Posterior cingulate gyrus (tissue), 11 donors: Measurements from ENCODE around the gene KIAA0753.
"Not testable (repeated sequence)": the region's sequence is repeated elsewhere in the genome, so short reads cannot be mapped to it uniquely, and the experiment has no call there.

Experiments
- DNase-seq, 10 donors: peaks; one replicate each; pipeline versions ENCODE4 v3.0.0 to v3.0.0-alpha.2; 2020 to 2021; ENCODE audit warnings: mixed read lengths in 3 of 10
- intact Hi-C: fragments of 100-400 bp; cut with DNase I; formaldehyde crosslinking; loops from one replicate; pipeline ENCODE4 v1.15.1; 2023

The KIAA0753 gene

DNA sequence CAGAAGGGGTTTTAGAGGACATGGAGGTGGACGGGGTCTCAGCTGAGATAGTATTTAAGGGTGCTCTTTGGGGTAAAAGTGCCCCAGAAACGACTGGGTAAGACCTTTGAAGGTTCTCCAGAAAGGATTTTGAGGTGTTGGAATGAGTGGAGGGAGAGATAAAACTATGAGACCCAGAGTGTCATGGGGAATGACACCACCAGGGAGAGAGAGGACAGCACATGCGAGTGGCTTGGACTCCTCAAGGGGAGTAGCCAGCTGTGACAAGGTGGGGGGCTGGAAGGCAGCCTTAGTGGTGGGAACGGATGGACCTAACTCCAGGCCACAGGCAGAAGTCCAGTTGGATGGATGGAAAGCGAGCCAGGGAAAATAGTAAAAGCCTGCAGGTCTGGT lies 64.9 kb downstream of the KIAA0753 start:
- DNase-seq = no peak
- intact Hi-C loops = no loop called here

DNA sequence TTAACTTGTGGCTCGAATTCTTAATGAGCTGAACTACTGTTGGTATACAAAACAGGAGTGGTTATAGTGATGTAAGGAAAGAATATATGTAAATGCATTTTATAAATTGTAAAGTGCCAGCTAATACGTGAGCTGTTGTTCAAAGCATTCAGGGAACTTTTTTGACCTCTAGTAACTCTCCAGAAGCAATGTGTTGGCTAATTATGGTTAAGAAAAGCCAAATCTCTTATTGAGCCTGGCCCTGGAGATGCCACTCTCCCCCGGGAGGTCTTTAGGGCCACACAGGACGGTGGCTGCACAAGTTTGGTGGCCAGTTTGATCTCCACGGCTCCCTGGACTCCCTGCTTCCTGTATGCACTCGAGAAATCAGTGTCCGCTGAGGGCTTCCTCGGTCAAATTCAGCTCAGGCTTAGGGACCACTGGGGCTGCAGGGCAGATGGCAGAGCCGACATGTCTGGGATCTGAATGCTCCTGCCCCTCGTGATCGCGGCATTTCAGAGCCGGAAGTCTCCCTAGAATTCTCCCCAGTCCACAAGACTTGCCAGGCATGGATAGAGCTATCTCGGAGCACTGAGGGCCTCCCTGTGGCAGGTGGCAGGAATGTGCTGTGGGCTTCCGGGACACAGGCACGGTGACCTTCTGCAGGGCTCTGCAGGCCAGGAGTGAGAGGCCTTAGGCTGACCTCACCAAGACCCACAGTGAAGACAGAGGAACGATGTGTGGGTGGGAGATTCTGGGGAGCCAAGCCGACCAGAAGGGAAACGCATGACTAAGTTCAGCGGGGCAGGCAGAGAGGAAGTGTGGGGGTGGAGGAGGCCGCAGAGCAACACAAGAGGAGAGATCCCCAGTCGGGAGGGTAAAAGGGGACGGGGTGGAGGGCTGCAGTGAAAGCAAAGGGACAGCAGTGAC lies 65.6 kb downstream of the KIAA0753 start:
- intact Hi-C loops = no loop called here
- peak in 3 of 10 donors; percentile 19 to 79 (median 71) for DNase-seq

DNA sequence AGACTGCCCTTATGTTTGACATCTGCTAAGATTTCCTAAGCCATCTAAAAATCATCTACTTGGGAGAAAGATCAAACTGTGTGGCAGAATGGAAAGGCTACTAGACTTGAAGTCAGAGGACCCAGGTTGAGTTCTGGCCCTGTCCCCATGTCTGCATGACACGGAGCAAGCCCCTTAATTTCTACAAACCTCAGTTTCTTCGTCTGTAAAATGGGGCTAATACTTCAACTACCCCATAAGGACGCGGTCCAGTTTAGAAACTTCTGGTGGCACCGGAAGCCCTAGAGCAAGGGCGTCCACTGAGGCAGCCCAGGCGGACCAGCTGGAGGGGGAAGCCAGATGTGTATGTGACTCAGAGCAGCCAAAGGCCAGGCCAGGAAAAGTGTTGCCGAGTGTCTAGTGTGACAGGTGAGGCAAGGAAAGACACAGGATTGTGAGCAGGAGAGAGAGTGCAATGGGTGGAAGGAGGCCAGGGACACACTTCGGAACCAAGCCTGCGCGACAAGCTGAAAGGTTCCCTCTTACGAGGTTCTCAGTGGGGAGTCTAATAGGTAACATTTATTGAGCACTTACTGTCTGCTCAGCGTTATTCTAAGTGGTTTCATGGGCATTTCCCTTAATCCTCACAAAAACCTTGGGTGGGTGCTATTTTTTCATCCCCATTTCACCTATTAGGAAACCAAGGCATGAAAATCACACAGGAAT lies 66.4 kb downstream of the KIAA0753 start:
- intact Hi-C loops = no loop called here
- DNase-seq = peak in 1 of 10 donors; percentile 38

DNA sequence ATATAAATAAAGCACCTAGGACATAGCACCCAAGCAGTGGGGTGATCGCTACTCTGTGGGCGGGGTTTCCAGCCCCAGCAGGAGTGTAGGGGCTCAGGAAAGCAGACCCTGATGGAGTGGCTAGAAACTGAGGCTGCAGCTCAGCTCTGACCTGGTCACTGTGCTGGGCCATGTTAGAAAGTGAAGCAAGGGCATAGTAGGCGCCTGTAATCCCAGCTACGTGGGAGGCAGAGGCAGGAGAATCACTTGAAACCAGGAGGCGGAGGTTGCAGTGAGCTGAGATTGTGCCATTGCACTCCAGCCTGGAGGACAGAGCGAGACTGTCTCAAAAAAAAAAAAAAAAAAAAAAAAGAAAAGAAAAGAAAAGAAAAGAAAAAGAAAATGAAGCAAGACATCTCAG lies 67.0 kb downstream of the KIAA0753 start:
- intact Hi-C loops = not testable (repeated sequence)
- DNase-seq = peak in 1 of 10 donors; percentile 5

DNA sequence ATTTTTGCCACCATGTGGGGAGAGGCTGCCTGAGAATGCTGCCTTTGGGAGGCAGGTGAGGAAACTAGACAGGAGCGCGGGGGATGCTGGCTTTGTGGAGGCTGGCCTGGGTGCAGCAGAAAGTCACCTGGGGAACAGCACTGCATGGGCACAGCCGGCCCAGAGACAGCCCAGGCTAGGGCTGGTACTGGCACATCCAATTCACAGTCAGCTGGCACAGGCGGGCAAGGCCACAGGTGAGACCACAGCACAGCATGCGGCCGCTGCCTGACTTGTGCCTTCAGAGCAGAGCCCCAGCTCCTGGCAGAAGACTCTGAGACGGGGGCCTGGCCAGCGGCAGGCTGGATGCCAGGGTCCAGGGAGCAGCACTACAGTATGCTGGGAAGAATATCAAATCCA lies 67.5 kb downstream of the KIAA0753 start:
- DNase-seq = peak in 1 of 10 donors; percentile 69
- intact Hi-C loops = no loop called here

DNA sequence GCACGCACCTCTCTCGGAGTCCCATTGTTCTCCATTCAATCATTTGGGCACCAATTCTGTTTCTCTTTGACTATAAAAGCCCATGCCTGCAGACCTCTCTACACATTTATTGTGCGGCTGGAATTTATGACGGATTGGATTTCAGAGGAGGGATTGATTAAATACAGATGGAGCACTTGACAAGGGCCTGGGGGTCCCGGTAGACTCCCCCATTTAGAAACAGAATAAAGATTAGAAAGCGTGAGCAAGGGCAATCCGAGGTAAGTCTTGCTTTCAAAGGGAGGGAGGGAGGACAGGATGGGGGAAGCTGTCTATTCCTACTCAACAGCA lies 69.1 kb downstream of the KIAA0753 start:
- intact Hi-C loops = no loop called here
- no peak for DNase-seq

DNA sequence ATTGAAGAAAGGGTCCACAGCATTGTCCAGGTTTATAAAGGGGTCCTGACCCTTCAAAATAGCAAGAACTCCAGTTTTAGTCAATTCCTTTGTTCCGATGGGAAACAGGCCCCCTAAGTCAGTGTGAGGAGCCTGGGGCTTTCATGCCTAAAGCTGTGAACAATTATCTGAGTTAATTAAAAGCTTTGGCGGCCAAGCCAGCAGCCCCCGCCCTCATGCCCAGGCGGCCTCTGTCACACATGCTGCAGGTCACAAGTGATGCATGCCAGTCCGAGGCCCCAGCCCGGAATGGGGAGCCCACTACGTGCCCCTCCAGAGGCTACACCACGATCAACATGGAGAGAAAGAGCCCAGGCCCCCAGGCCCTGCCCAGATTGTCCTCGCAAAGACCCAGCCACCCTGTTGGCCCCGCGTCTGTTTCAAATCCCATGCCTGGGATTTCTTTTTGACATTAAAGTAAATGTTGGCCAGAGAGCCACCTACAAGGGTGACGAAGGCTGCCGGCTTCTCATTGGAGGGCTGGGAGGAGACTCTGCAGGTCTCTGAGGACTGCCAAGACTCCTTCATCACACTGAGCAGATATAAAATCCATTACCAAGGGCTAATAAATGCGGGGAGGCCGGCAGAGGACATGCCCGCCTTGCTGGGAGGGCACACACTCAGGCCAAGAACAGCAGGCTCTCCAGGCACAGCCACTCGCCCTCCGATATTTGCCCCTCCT lies 69.6 kb downstream of the KIAA0753 start:
- intact Hi-C loops = no loop called here

DNA sequence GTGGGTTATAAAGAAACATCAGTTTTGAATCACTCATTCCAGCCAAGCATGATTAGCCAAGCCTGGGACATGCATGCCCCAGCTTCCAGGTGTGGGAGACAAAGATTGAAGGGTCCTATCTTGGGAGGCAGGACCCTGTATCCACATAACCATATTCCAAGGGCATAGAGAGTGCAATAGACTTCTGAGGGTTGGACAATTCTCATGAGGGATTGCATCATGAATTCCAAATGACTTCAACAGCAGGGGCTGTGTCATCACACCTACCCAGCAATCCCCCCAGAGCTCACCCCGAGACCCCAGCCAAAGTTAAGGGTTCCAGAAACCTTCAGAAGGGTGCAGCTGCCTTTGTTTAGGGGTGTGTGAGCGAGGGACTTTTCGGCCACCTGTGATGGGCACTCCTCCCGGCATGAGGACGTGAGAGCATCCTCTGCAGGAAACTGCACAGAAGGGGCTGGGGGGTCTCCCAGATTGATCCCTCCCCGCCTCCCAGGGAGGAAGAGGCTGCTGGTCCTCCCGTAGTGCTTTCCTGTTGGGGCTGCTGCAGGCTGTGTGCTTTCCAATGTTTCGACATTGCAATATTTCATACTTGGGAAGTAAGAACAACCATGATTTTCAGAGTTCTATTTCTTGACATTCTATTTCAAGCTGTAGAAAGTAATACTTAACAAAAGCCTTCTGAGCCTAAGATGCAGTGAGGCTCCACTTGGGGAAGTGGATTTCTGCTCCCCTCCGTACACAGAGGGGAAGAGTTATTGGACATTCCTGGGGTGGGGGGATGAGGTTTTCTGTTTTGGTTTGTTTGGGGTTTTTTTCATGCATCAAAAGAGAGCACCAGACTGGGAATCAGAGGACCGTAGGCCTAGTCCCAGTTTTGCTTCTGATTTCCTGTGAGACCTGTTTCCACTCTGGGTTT lies 70.9 kb downstream of the KIAA0753 start:
- peak in 1 of 10 donors; percentile 69 for DNase-seq
- intact Hi-C loops = no loop called here

More for the DNA sequence above, 69.6 kb downstream of the KIAA0753 start:
- peak in 2 of 10 donors; percentile 44 to 82 for DNase-seq

DNA sequence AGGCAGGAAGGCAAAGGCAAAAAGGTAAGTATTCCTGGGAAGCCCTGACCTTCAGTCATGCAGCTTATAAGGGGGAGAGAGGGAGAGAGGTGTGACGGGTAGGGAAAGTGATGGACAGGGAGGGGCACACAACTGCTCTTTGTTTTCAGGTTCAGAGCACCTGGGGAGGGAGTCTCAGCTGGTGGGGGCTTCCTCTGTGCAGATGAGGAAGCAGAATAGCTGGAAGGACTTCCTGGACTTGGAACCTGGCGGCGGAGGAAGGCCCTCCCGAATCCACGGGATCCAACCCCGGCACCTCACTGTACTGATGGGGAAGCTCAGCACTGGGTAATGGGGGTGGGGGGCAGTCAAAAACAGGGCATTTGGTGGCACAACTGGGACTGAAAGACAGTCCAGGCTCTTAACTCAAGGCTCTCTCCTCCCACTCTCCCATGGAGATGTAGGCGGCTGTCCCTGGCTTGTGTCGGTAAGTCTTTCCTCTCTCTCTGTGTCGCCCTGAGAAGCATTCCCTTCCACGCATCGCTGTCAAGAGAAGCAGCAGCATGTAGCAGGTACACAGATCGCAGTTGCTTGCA lies 72.2 kb downstream of the KIAA0753 start:
- intact Hi-C loops = no loop called here
- DNase-seq = peak in 2 of 10 donors; percentile 56 to 84

DNA sequence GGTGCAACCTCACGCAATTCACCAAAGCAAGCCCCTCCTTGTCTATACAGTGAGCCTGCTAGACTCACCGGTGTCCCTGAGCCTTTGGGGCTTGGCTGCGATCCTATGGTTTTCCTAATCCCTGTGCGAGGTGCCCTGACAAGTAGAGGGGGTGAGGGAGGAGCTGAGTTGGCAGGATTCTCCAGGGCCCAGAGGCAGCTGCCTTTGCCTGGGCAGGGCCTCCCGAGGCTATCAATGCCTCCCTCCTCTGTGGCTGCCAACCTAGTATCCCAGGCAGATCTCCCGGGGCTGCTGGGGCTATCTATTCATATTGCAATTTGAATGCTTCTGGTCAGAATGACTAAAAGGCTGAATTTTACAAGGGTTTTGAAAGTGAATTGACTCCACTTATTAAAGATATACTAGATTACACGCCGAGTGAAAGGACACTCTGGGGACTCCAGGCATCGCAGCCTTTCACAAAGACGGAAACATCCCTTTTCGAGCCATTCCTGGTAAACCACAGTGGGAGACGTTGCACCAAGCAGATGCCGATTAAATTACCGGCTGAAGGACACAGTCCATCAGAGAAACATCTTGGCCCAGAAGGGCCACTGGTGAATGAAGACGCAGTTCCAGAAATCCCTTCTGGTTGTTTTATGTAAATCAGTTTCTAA lies 72.9 kb downstream of the KIAA0753 start:
- intact Hi-C loops = no loop called here
- peak in 2 of 10 donors; percentile 51 to 75 for DNase-seq

DNA sequence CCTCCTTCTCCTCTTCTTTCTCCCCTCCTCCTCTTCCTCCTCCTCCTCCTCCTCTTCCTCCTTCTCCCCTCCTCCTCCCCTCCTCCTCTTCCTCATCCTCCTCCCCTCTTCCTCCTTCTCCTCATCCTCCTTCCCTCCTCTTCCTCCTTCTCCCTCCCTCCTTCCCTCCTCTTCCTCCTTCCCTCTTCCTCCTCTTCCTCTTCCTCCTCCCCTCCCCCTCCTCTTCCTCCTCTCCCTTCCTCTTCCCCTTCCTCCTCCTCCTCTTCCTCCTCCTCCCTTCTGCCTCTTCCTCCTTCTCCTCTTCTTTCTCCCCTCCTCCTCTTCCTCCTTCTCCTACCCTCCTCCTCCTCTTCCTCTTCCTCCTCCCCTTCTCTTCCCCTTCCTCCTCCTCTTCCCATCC lies 79.1 kb downstream of the KIAA0753 start:
- no peak for DNase-seq
- intact Hi-C loops = no loop called here

DNA sequence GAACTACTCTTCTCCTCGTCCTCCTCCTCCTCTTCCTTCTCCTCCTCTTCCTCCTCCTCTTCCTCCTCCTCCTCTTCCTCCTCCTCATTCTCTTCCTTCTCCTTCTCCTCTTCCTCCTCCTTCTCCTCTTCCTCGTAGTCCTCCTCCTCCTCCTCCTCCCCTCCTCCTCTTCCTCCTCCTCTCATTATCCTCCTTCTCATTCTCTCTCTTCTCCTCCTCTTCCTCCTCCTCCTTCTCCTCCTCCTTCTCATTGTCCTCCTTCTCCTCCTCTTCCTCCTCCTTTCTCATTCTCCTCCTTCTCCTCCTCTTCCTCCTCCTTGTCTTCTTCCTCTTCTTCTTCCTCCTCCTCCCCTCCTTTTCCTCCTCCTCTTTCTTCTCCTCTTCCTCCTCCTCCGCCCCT lies 80.0 kb downstream of the KIAA0753 start:
- intact Hi-C loops = no loop called here
- DNase-seq = no peak

DNA sequence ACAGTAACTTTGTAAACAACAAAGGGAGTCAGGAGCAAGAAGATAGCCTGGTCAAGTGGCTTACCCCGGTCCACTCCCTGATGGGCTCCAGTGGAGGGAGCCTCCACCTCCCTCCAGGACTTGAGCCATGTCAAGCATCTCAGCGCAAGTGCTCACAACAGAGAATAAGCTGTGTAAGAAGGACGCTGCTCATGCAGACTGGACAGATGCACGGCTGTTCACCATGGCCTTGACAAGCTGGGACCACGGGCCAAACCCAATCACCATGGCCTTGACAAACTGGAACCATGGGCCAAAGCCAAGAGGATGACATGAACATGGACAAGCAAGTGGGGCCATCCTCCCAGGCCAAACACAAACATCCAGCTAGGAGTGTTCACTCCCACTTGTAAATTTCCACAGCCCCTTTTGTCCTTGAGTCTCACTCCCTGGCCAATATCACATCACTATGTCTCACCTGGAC lies 80.7 kb downstream of the KIAA0753 start:
- peak in 2 of 10 donors; percentile 9 to 57 for DNase-seq
- intact Hi-C loops = loop anchor here (10.0 kb wide), 1 partner anchor 65 kb away; no protein-coding TSS in a partner anchor

DNA sequence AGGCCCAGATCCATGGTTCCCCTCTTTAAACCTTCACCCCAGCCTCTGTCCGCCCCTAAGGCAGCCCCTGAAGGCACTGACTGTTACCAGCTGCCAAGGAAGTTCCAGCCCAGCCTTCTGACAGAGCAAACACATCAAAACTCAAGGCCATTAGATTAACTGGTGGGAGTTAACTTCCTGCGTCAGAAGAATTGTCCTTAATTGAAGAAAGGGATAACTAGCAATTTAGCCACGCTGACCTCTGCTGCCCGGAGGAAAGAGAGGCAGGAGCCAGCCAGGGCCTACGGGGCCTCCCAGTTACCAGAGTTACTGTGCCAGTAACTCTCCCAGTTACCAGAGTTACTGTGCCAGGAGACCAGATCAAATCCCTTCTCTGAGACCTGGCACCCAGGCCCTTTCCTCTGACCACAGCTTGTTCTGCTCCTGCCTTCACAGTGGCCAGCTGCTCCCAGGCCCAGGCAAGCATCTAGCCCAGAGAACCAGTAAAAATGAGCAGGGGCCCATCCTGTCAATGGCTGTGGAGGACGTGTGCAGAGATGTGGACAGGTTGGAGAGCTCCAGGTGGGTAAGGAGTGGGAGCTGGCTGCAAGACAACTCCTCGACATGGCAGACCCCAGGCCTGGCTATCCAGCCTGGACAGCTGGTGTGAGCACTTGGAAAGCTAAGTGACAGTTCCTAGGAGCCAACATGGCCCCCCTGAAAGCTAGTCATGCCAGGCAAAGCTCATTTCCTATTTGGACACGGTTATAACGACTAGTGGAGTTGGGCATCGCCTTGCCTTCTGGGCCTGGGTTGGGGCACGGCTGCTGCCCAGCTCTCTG lies 81.4 kb downstream of the KIAA0753 start:
- intact Hi-C loops = loop anchor here (10.0 kb wide), 1 partner anchor 64 kb away; no protein-coding TSS in a partner anchor
- peak in 3 of 10 donors; percentile 11 to 59 (median 27) for DNase-seq

DNA sequence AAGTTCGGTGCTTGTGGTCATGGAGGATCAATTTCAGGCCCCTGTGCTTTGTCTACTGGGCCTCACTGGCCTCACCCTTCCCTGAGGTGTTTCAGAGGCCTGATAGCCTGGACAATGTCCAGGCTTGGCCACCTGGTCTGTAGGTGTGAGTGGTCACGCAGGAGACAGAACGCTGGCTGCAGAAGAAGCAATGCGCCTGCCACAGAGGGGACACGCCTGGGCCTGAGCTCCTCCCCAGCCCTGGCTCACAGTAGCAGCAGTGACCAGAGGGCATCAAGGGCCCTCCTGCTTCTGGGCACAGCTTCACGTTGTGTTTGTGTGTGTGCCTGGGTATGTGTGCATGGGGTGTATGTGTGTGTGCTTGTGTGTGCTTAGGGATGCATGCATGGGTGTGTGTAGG lies 82.2 kb downstream of the KIAA0753 start:
- DNase-seq = peak in 2 of 10 donors; percentile 56 to 62
- intact Hi-C loops = loop anchor here (10.0 kb wide), 1 partner anchor 63 kb away; no protein-coding TSS in a partner anchor

DNA sequence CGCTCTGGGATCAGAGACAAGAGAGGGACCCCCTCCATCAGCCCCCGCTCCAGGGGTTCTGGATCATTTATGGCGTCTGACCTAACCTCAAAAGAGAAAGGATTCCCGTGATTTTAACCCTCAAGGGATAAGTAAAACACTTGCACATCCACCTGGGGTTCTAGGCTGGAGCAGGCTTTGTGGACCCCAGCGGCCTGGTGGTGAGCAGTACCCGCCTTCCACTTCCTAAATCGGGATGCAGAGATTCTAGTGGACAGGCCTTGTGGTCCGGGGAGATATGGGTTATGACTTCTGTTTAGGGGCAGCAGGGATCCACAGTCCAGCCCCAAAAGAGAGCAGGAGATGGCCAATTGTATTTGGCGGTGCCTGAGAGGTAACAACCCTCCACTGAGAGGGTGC lies 83.5 kb downstream of the KIAA0753 start:
- peak in 2 of 10 donors; percentile 79 to 81 for DNase-seq
- intact Hi-C loops = loop anchor here (10.0 kb wide), 1 partner anchor 62 kb away; no protein-coding TSS in a partner anchor
